GM12878 (cell line): ENCODE results near the gene RAF1. TPM values are rescaled to one million over a fixed set of nuclear protein-coding genes. Genes with fewer than 3 reads are reported as not detected.

Source experiments
- ATAC-seq: fragments of 200-7000 bp; cut with Tn5 transposase; 3 replicates; pipeline ENCODE4 v1.9.1; 2020; ENCODE audit warnings: mild to moderate bottlenecking, moderate library complexity
- BruUV-seq: library from RNA; stranded (reverse); fragments of 400-500 nt; replicated peaks from 2 replicates; lab custom pipeline; 2021; lab: Mats Ljungman, UMichigan
- CTCF ChIA-PET: fragments of 300-600 bp; sonication (Branson Sonifier 250); formaldehyde crosslinking; extraction: SDS; loops from one replicate; lab custom pipeline; 2021; ENCODE audit warnings: inconsistent platforms; lab: Yijun Ruan, JAX
- POLR2A ChIA-PET: fragments of 350-600 bp; formaldehyde crosslinking; extraction: SDS; loops from one replicate; lab custom pipeline; 2021; ENCODE audit warnings: inconsistent platforms; lab: Charles Lee
- RAD21 ChIA-PET: fragments of 300-600 bp; sonication (Branson Sonifier 250); formaldehyde crosslinking; loops from one replicate; lab custom pipeline; 2023; ENCODE audit warnings: antibody characterized with exemption; ENCODE audit not compliant: unreplicated experiment; lab: Charles Lee
- SMC1A ChIA-PET: fragments of 300-600 bp; sonication (Branson Sonifier 250); formaldehyde crosslinking; loops from one replicate; lab custom pipeline; 2023; ENCODE audit not compliant: unreplicated experiment, uncharacterized antibody; lab: Charles Lee
- DNase-seq: peaks from one replicate; pipeline ENCODE4 v3.0.0-alpha.2; 2011; ENCODE audit warnings: low read depth, low spot score
- FAIRE-seq: peaks from 3 replicates; lab custom pipeline; 2011; peaks lifted over from hg19 to GRCh38; lab: Jason Lieb, UNC
- H2AFZ ChIP-seq: 2 replicates; pipeline ENCODE4 v1.6.0; 2011; ENCODE audit warnings: low read depth, low read length, control low read depth; ENCODE audit not compliant: control insufficient read depth
- H3K27ac ChIP-seq: 2 replicates; pipeline ENCODE4 v1.5.1; 2011; ENCODE audit warnings: control low read depth; ENCODE audit not compliant: control insufficient read depth, insufficient read depth
- H3K27me3 ChIP-seq, 2 experiments: replicated peaks in 1 of 2; 2 replicates each; pipeline versions ENCODE4 v1.6.0 to v1.6.1; 2011; ENCODE audit warnings: low read length in 1 of 2; ENCODE audit not compliant: control insufficient read depth in 2 of 2, insufficient read depth in 2 of 2
- H3K36me3 ChIP-seq, 2 experiments: 2 replicates each; pipeline ENCODE4 v1.5.1; 2011; ENCODE audit warnings: low read length in 1 of 2; ENCODE audit not compliant: control insufficient read depth in 2 of 2, insufficient read depth in 2 of 2
- H3K4me1 ChIP-seq: 2 replicates; pipeline ENCODE4 v1.6.1; 2011; ENCODE audit warnings: mild to moderate bottlenecking, low read length, moderate library complexity, mixed read lengths; ENCODE audit not compliant: control insufficient read depth, insufficient read depth
- H3K4me2 ChIP-seq: 2 replicates; pipeline ENCODE4 v1.6.0; 2011; ENCODE audit warnings: control low read depth; ENCODE audit not compliant: control insufficient read depth, insufficient read depth
- H3K4me3 ChIP-seq: fragments of 200-600 bp; sonication (generic); 2 replicates; pipeline ENCODE4 v1.5.1; 2016
- H3K79me2 ChIP-seq: 2 replicates; pipeline ENCODE4 v1.6.0; 2011; ENCODE audit warnings: low read length; ENCODE audit not compliant: control insufficient read depth, insufficient read depth
- H3K9ac ChIP-seq: 2 replicates; pipeline ENCODE4 v1.8.0; 2011; ENCODE audit warnings: low read length, control low read depth, mixed read lengths; ENCODE audit not compliant: control insufficient read depth, insufficient read depth
- H3K9me3 ChIP-seq: replicated peaks from 3 replicates; pipeline ENCODE4 v1.5.1; 2011; ENCODE audit warnings: mild to moderate bottlenecking, low read length; ENCODE audit not compliant: control insufficient read depth, insufficient read depth
- H4K20me1 ChIP-seq: 2 replicates; pipeline ENCODE4 v1.6.0; 2011; ENCODE audit not compliant: control insufficient read depth, insufficient read depth
- ASH2L ChIP-seq: fragments of 300-600, 200-600 bp; sonication (generic); IDR thresholded peaks from 2 replicates; pipeline ENCODE4 v1.6.1; 2017; ENCODE audit warnings: low read depth, mild to moderate bottlenecking, borderline replicate concordance
- ATF7 ChIP-seq: fragments of 450-650 bp; IDR thresholded peaks from 2 replicates; pipeline ENCODE4 v1.6.1; 2016; ENCODE audit warnings: low read depth, mild to moderate bottlenecking
- BRCA1 ChIP-seq: IDR thresholded peaks from 2 replicates; pipeline ENCODE4 v1.6.1; 2011; ENCODE audit warnings: low read depth, low read length, improper control_type of control experiment
- CHD4 ChIP-seq: fragments of 200-600 bp; sonication (generic); IDR thresholded peaks from 2 replicates; pipeline ENCODE4 v1.6.1; 2016; ENCODE audit warnings: mild to moderate bottlenecking
- FOS ChIP-seq: IDR thresholded peaks from 3 replicates; pipeline ENCODE4 v1.6.1; 2011; ENCODE audit warnings: borderline replicate concordance; ENCODE audit not compliant: insufficient read length; ENCODE audit errors: extremely low read depth
- IRF4 ChIP-seq: IDR thresholded peaks from 2 replicates; pipeline ENCODE4 v1.6.1; 2011; ENCODE audit warnings: low read depth, low read length
- JUNB ChIP-seq: IDR thresholded peaks from 2 replicates; pipeline ENCODE4 v1.6.1; 2016; ENCODE audit warnings: antibody characterized with exemption, mild to moderate bottlenecking
- JUND ChIP-seq: IDR thresholded peaks from 2 replicates; pipeline ENCODE4 v1.6.1; 2012; ENCODE audit warnings: low read depth, mild to moderate bottlenecking, low read length, improper control_type of control experiment, moderate library complexity
- MAX ChIP-seq: IDR thresholded peaks from 2 replicates; pipeline ENCODE4 v1.6.1; 2012; ENCODE audit warnings: low read depth, low read length, improper control_type of control experiment
- MEF2A ChIP-seq: IDR thresholded peaks from 2 replicates; pipeline ENCODE4 v1.6.1; 2011; ENCODE audit warnings: low read depth, mild to moderate bottlenecking, low read length, moderate library complexity; ENCODE audit not compliant: insufficient read depth
- MEF2B ChIP-seq: fragments of 450-650 bp; IDR thresholded peaks from 2 replicates; pipeline ENCODE4 v1.6.1; 2018; ENCODE audit warnings: mild to moderate bottlenecking, moderate library complexity; ENCODE audit not compliant: partially characterized antibody, poor library complexity, severe bottlenecking
- NFIC ChIP-seq: IDR thresholded peaks from 2 replicates; pipeline ENCODE4 v1.6.1; 2012; ENCODE audit warnings: low read depth, mild to moderate bottlenecking, inconsistent platforms, low read length, moderate library complexity
- RCOR1 ChIP-seq: conservative IDR thresholded peaks from 2 replicates; pipeline ENCODE4 v1.6.1; 2012; ENCODE audit warnings: low read depth, low read length, improper control_type of control experiment
- RUNX3 ChIP-seq: IDR thresholded peaks from 2 replicates; pipeline ENCODE4 v1.6.1; 2012; ENCODE audit warnings: low read length, inconsistent platforms
- STAT3 ChIP-seq: IDR thresholded peaks from 2 replicates; pipeline ENCODE4 v1.6.1; 2011; ENCODE audit warnings: low read depth, low read length, improper control_type of control experiment
- TCF12 ChIP-seq: IDR thresholded peaks from 2 replicates; pipeline ENCODE4 v1.6.1; 2011; ENCODE audit warnings: low read depth, mild to moderate bottlenecking, low read length
- TCF7 ChIP-seq: IDR thresholded peaks from 2 replicates; pipeline ENCODE4 v1.6.1; 2014; ENCODE audit warnings: antibody characterized with exemption, borderline replicate concordance
- ZBTB40 ChIP-seq: fragments of 450-650 bp; IDR thresholded peaks from 2 replicates; pipeline ENCODE4 v1.6.1; 2016; ENCODE audit warnings: mild to moderate bottlenecking, moderate library complexity, borderline replicate concordance
- ZNF24 ChIP-seq: fragments of 450-650 bp; IDR thresholded peaks from 2 replicates; pipeline ENCODE4 v1.6.1; 2017; ENCODE audit warnings: antibody characterized with exemption, mild to moderate bottlenecking
- in situ Hi-C: fragments of 300-500 bp; cut with MboI; formaldehyde crosslinking; loops from 9 replicates; pipeline ENCODE4 v1.14.3; 2018; ENCODE audit warnings: mixed read lengths
- intact Hi-C: fragments of 100-400 bp; cut with micrococcal nuclease; formaldehyde crosslinking; loops from one replicate; pipeline ENCODE4 v1.14.2; 2022; ENCODE audit not compliant: unreplicated experiment
- polyA plus RNA-seq, 11 experiments: library from polyadenylated mRNA; depleted of rRNA in 4 of 11; unstranded in 6 of 11; stranded (reverse) in 5 of 11; fragments of >200 nt; fragmentation: Nextera tagmentation in 4 of 11; fragmentation: Illumina TruSeq in 1 of 11; extraction: Ambion mirVana in 4 of 11; extraction: Trizol in 1 of 11; gene quantifications; 1 replicate in 1 of 11; 2 replicates in 10 of 11; pipeline versions ENCODE4 v1.2.1 to v1.2.3, GENCODE V29; 2011 to 2016; ENCODE audit warnings: inconsistent platforms in 2 of 11, missing spikeins in 2 of 11, low read depth in 1 of 11
- total RNA-seq, 4 experiments: library from RNA; depleted of rRNA in 3 of 4; stranded (reverse); fragments of >200 nt in 3 of 4; fragmentation: Illumina TruSeq in 1 of 4; extraction: Trizol in 1 of 4; gene quantifications; 2 replicates each; pipeline versions ENCODE4 v1.2.1 to v1.2.3, GENCODE V29; 2013 to 2021
- TF ChIP-seq, protein P1 (sequence below): fragments of 450-650 bp; formaldehyde crosslinking; IDR thresholded peaks from 2 replicates; pipeline ENCODE4 v1.5.0; 2022; ENCODE audit warnings: mild to moderate bottlenecking, missing genetic modification characterization

The RAF1 gene
- total and polyA plus RNA-seq, 10 of the 15 experiments (the other 5 are each of a cell fraction or from before 2014, with no cell fraction given): 20.4 to 151 (median 77.8) TPM

GRCh38 chr3:12643724-12644123, 20.2 kb downstream of the RAF1 start (continued):
- TF ChIP-seq ATF7: no peak
- TF ChIP-seq ASH2L: no peak
- TF ChIP-seq JUNB: peak; percentile 74
- no peak for TF ChIP-seq NFIC
- no peak for TF ChIP-seq RCOR1
- no peak for TF ChIP-seq MAX
- no peak for TF ChIP-seq BRCA1
- no peak for TF ChIP-seq STAT3
- TF ChIP-seq TCF12: no peak
- TF ChIP-seq, protein P1, sequence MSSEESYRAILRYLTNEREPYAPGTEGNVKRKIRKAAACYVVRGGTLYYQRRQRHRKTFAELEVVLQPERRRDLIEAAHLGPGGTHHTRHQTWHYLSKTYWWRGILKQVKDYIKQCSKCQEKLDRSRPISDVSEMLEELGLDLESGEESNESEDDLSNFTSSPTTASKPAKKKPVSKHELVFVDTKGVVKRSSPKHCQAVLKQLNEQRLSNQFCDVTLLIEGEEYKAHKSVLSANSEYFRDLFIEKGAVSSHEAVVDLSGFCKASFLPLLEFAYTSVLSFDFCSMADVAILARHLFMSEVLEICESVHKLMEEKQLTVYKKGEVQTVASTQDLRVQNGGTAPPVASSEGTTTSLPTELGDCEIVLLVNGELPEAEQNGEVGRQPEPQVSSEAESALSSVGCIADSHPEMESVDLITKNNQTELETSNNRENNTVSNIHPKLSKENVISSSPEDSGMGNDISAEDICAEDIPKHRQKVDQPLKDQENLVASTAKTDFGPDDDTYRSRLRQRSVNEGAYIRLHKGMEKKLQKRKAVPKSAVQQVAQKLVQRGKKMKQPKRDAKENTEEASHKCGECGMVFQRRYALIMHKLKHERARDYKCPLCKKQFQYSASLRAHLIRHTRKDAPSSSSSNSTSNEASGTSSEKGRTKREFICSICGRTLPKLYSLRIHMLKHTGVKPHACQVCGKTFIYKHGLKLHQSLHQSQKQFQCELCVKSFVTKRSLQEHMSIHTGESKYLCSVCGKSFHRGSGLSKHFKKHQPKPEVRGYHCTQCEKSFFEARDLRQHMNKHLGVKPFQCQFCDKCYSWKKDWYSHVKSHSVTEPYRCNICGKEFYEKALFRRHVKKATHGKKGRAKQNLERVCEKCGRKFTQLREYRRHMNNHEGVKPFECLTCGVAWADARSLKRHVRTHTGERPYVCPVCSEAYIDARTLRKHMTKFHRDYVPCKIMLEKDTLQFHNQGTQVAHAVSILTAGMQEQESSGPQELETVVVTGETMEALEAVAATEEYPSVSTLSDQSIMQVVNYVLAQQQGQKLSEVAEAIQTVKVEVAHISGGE (CRISPR knock-in tag): no peak
- TF ChIP-seq IRF4: no peak
- no peak for TF ChIP-seq CHD4
- peak; percentile 74 for TF ChIP-seq RUNX3

DNA sequence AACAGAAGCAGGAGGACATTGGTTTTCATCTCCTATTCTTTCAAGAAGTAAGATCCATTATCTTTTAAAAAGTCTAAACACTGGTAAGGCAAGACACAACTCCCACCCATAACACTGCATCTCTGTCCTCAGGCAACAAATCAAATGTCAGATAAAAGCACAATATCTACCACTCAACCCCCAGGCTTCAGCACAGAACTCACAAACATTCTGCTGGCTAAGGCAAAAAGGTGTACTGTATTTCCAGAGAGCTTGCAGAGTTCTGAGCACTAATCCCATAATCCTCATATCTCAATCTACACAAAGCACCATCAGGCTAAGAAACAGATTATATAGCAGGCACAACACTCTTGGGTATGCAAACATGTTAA, 20.9 kb downstream of the RAF1 start:
- no peak overlapping the region for H3K4me3 ChIP-seq
- H3K9ac ChIP-seq: no peak overlapping the region
- CTCF ChIA-PET: no interaction called here
- H3K4me1 ChIP-seq: peaks cover 10% of the 10 kb centered on the region
- DNase-seq: no peak
- no peaks in the 10 kb centered on the region for H3K27me3 ChIP-seq
- no peak overlapping the region for H2AFZ ChIP-seq
- H3K27ac ChIP-seq: no peak overlapping the region
- in situ Hi-C loops (no loop called here), intact Hi-C loops (no loop called here)
- ATAC-seq: no peak
- no peak for FAIRE-seq
- SMC1A ChIA-PET: no interaction called here
- H3K4me2 ChIP-seq: no peak overlapping the region
- peaks cover 1% of the 10 kb centered on the region; the same call in 2 of the 3 replicates for H3K9me3 ChIP-seq
- RAD21 ChIA-PET: no interaction called here
- no peaks in the 10 kb centered on the region for H4K20me1 ChIP-seq
- no TSS peak for BruUV-seq
- H3K36me3 ChIP-seq: peaks cover 0 to 3% of the 10 kb centered on the region in 2 experiments; a peak in 1 of 4 replicates
- H3K79me2 ChIP-seq: peaks cover 75% of the 10 kb centered on the region
- POLR2A ChIA-PET: interaction anchor here (1.0 to 1.1 kb wide), 2 partner anchors 19 to 82 kb away, joined by 3 read pairs; no protein-coding TSS in a partner anchor
- no peak for TF ChIP-seq MEF2A
- no peak for TF ChIP-seq JUND
- TF ChIP-seq ZNF24: no peak
- no peak for TF ChIP-seq FOS
- TF ChIP-seq ZBTB40: no peak
- TF ChIP-seq MEF2B: no peak
- TF ChIP-seq TCF7: no peak
